Gastroesophageal sphincter (tissue), 3 donors: Measurements from ENCODE around the gene ZBTB7C.

Experiments
- CTCF ChIP-seq, 4 experiments: fragments of 200-600 bp in 2 of 4; fragments of 450-650 bp in 2 of 4; sonication (generic) in 1 of 4; IDR thresholded peaks; one replicate each; pipeline ENCODE4 v1.5.1; 2017 to 2019; ENCODE audit warnings: antibody characterized with exemption in 4 of 4, mild to moderate bottlenecking in 2 of 4, moderate library complexity in 2 of 4
- EP300 ChIP-seq: sonication (generic); formaldehyde crosslinking; IDR thresholded peaks from one replicate; pipeline ENCODE4 v1.6.1; 2017; ENCODE audit warnings: antibody characterized with exemption, mild to moderate bottlenecking
- POLR2A ChIP-seq, 2 donors: fragments of 450-650 bp; IDR thresholded peaks; one replicate each; pipeline ENCODE4 v1.6.1; 2017; ENCODE audit warnings: antibody characterized with exemption in 2 of 2, mild to moderate bottlenecking in 2 of 2, moderate library complexity in 1 of 2
- POLR2AphosphoS5 ChIP-seq: sonication (generic); formaldehyde crosslinking; IDR thresholded peaks from one replicate; pipeline ENCODE4 v1.6.1; 2017; ENCODE audit warnings: antibody characterized with exemption

GRCh38 chr18:48159816-48160215 lies 249.4 kb downstream of the ZBTB7C start:
- TF ChIP-seq POLR2A (IDR thresholded peaks at IDR 0.05), result no peak
- no peak for TF ChIP-seq EP300
- no peak for TF ChIP-seq CTCF (IDR thresholded peaks at IDR 0.05)
- no peak for TF ChIP-seq POLR2AphosphoS5
